Common myeloid progenitor, CD34-positive (primary cell): Measurements from ENCODE around the gene BNIPL.

Source experiments
- CTCF ChIA-PET: fragments of 350-600 bp; sonication (Branson Sonifier 250); formaldehyde crosslinking; loops from one replicate; lab custom pipeline; 2021; ENCODE audit warnings: antibody characterized with exemption; lab: Charles Lee
- POLR2A ChIA-PET: fragments of 350-600 bp; sonication (Branson Sonifier 250); formaldehyde crosslinking; loops from one replicate; lab custom pipeline; 2021; ENCODE audit warnings: antibody characterized with exemption; lab: Charles Lee
- DNase-seq, 3 donors: peaks; one replicate each; pipeline versions ENCODE4 v3.0.0 to v3.0.0-alpha.2; 2013
- H3K27ac ChIP-seq, 2 experiments: 1 replicate in 1 of 2; 2 replicates in 1 of 2; pipeline ENCODE4 v1.7.0; 2013; ENCODE audit warnings: inconsistent platforms in 2 of 2, low read length in 2 of 2, mild to moderate bottlenecking in 2 of 2, low read depth in 1 of 2, moderate library complexity in 1 of 2; ENCODE audit not compliant: severe bottlenecking in 2 of 2, insufficient read depth in 1 of 2, poor library complexity in 1 of 2
- H3K27me3 ChIP-seq, 5 experiments: replicated peaks in 2 of 5; 1 replicate in 3 of 5; 2 replicates in 2 of 5; pipeline versions ENCODE4 v1.6.1 to v1.7.0; 2013; ENCODE audit warnings: low read length in 4 of 5, mild to moderate bottlenecking in 2 of 5, moderate library complexity in 2 of 5, inconsistent platforms in 1 of 5; ENCODE audit not compliant: insufficient read depth in 5 of 5, control insufficient read depth in 4 of 5
- H3K36me3 ChIP-seq, 4 experiments: 1 replicate in 2 of 4; 2 replicates in 2 of 4; pipeline versions ENCODE4 v1.6.1 to v1.7.0; 2013; ENCODE audit warnings: low read length in 3 of 4, control low read depth in 1 of 4, mild to moderate bottlenecking in 1 of 4; ENCODE audit not compliant: control insufficient read depth in 4 of 4, insufficient read depth in 4 of 4
- H3K4me1 ChIP-seq, 4 experiments: 1 replicate in 3 of 4; 2 replicates in 1 of 4; pipeline versions ENCODE4 v1.6.1 to v1.7.1; 2013; ENCODE audit warnings: low read length in 3 of 4, mild to moderate bottlenecking in 3 of 4, control low read depth in 1 of 4, inconsistent platforms in 1 of 4, moderate library complexity in 1 of 4; ENCODE audit not compliant: control insufficient read depth in 4 of 4, insufficient read depth in 4 of 4; ENCODE audit errors: control extremely low read depth in 1 of 4
- H3K4me3 ChIP-seq, 7 experiments: 1 replicate in 4 of 7; 2 replicates in 3 of 7; pipeline versions ENCODE4 v1.5.1 to v1.7.0; 2013; ENCODE audit warnings: mild to moderate bottlenecking in 7 of 7, low read length in 6 of 7, moderate library complexity in 6 of 7, inconsistent platforms in 2 of 7, low read depth in 2 of 7, control low read depth in 1 of 7; ENCODE audit not compliant: insufficient read depth in 4 of 7, control insufficient read depth in 1 of 7; ENCODE audit errors: extremely low read depth in 1 of 7
- H3K9me3 ChIP-seq, 5 experiments: 1 replicate in 4 of 5; 2 replicates in 1 of 5; pipeline versions ENCODE4 v1.6.1 to v1.7.1; 2013; ENCODE audit warnings: low read length in 4 of 5, mild to moderate bottlenecking in 2 of 5, inconsistent platforms in 1 of 5, low read depth in 1 of 5, moderate library complexity in 1 of 5; ENCODE audit not compliant: control insufficient read depth in 4 of 5, insufficient read depth in 2 of 5; ENCODE audit errors: control extremely low read depth in 1 of 5
- WGBS: methylation state at CpG from one replicate; pipeline ENCODE4 v1.1.5; 2013; ENCODE audit not compliant: insufficient coverage; 5-methylcytosine and 5-hydroxymethylcytosine counted together

The BNIPL gene

GRCh38 chr1:151013518-151013917 lies 22.9 kb upstream of the BNIPL start:
- WGBS, result 32% methylated on average over 2 of the region's 2 CpGs
- Histone ChIP-seq H3K4me3 (no peak overlapping the region), H3K27ac (peak overlapping the region in 1 of 2 experiments; percentile 32), H3K4me1 (peaks cover 19 to 55% (median 43%) of the 10 kb centered on the region in 4 experiments), H3K27me3 (no peaks in the 10 kb centered on the region), H3K9me3 (no peaks in the 10 kb centered on the region), H3K36me3 (peaks cover 0 to 9% (median 6%) of the 10 kb centered on the region in 4 experiments)
- POLR2A ChIA-PET, result no interaction called here
- CTCF ChIA-PET, result no interaction called here
- DNase-seq, result peak in 2 of 3 donors; percentile 71 to 84

- Histone ChIP-seq H3K27me3 (no peaks in the 10 kb centered on the region), H3K4me3 (peak overlapping the region in 2 of 7 experiments; percentile 25 to 29), H3K36me3 (peaks cover 11 to 33% (median 31%) of the 10 kb centered on the region in 4 experiments), H3K4me1 (peaks cover 0 to 4% (median 1%) of the 10 kb centered on the region in 4 experiments), H3K9me3 (no peaks in the 10 kb centered on the region), H3K27ac (no peak overlapping the region)
- CTCF ChIA-PET, result interaction anchor here (0.8 to 6.8 kb wide), 27 partner anchors 9 to 221 kb away, joined by 3 to 54 read pairs (median 4); partner anchors contain the start of genes BNIPL, C1orf56, CDC42SE1 and GABPB2
- POLR2A ChIA-PET, result interaction anchor here (0.6 kb wide), 1 partner anchor 75 kb away, joined by 3 read pairs; no protein-coding TSS in a partner anchor
- 17% methylated on average over 1 of the region's 6 CpGs for WGBS
- peak; percentile 87 to 92 (median 88) for DNase-seq
These were observed 11.7 kb upstream of the BNIPL start for GRCh38 chr1:151024540-151025146.

GRCh38 chr1:151026460-151026859 lies 9.9 kb upstream of the BNIPL start:
- peaks cover 16 to 49% (median 44%) of the 10 kb centered on the region in 4 experiments for H3K36me3 ChIP-seq
- no peak overlapping the region for H3K27ac ChIP-seq

GRCh38 chr1:151032164-151032563 lies 4.2 kb upstream of the BNIPL start:
- ChIA-PET CTCF (interaction anchor here (1.3 to 2.4 kb wide), 2 partner anchors 11 to 14 kb away, joined by 3 to 7 read pairs; no protein-coding TSS in a partner anchor), POLR2A (no interaction called here)
- Histone ChIP-seq H3K27me3 (no peaks in the 10 kb centered on the region), H3K4me3 (no peak overlapping the region), H3K9me3 (no peaks in the 10 kb centered on the region), H3K27ac (no peak overlapping the region), H3K36me3 (peaks cover 19 to 61% (median 49%) of the 10 kb centered on the region in 4 experiments), H3K4me1 (no peaks in the 10 kb centered on the region)
- no peak for DNase-seq
- WGBS, result 98% methylated on average over 5 of the region's 8 CpGs

More at GRCh38 chr1:151026460-151026859, 9.9 kb upstream of the BNIPL start:
- H3K4me3 ChIP-seq, result no peak overlapping the region
- DNase-seq, result no peak
- no peaks in the 10 kb centered on the region for H3K9me3 ChIP-seq
- peaks cover 0 to 4% (median 1%) of the 10 kb centered on the region in 4 experiments for H3K4me1 ChIP-seq
- H3K27me3 ChIP-seq, result no peaks in the 10 kb centered on the region
- ChIA-PET CTCF (interaction anchor here (0.6 to 6.8 kb wide), 12 partner anchors 10 to 288 kb away, joined by 3 to 54 read pairs (median 7); partner anchors contain the start of genes BNIPL, C1orf56, CDC42SE1 and GABPB2), POLR2A (no interaction called here)

GRCh38 chr1:151035167-151035566 lies 1.2 kb upstream of the BNIPL start:
- ChIA-PET POLR2A (no interaction called here), CTCF (interaction anchor here (1.4 kb wide), 2 partner anchors 8 to 11 kb away, joined by 3 to 4 read pairs; no protein-coding TSS in a partner anchor)
- no CpG with 5 or more reads among the region's 3 CpGs for WGBS
- Histone ChIP-seq H3K27ac (no peak overlapping the region), H3K36me3 (peaks cover 16 to 38% (median 33%) of the 10 kb centered on the region in 4 experiments), H3K9me3 (no peaks in the 10 kb centered on the region), H3K4me3 (no peak overlapping the region), H3K27me3 (no peaks in the 10 kb centered on the region), H3K4me1 (no peaks in the 10 kb centered on the region)
- DNase-seq, result no peak

GRCh38 chr1:151037032-151037431 lies 646 bp downstream of the BNIPL start:
- H3K4me1 ChIP-seq, result no peaks in the 10 kb centered on the region
- H3K9me3 ChIP-seq, result no peaks in the 10 kb centered on the region
- ChIA-PET POLR2A (no interaction called here), CTCF (interaction anchor here (0.7 to 3.5 kb wide), 6 partner anchors 9 to 63 kb away, joined by 3 to 15 read pairs (median 4); partner anchors contain the start of gene C1orf56)
- H3K27ac ChIP-seq, result no peak overlapping the region
- H3K27me3 ChIP-seq, result no peaks in the 10 kb centered on the region
- DNase-seq, result no peak
- H3K36me3 ChIP-seq, result peaks cover 10 to 25% (median 21%) of the 10 kb centered on the region in 4 experiments
- 95% methylated on average over 3 of the region's 6 CpGs for WGBS
- no peak overlapping the region for H3K4me3 ChIP-seq

- ChIA-PET CTCF (interaction anchor here (0.6 to 3.5 kb wide), 4 partner anchors 7 to 38 kb away, joined by 3 to 15 read pairs (median 4); partner anchors contain the start of gene C1orf56), POLR2A (interaction anchor here (1.2 kb wide), 1 partner anchor 95 kb away, joined by 5 read pairs; no protein-coding TSS in a partner anchor)
- WGBS, result 97% methylated on average over 3 of the region's 3 CpGs
- no peak overlapping the region for H3K27ac ChIP-seq
- H3K4me3 ChIP-seq, result no peak overlapping the region
- no peaks in the 10 kb centered on the region for H3K27me3 ChIP-seq
- H3K9me3 ChIP-seq, result no peaks in the 10 kb centered on the region
- no peaks in the 10 kb centered on the region for H3K4me1 ChIP-seq
- DNase-seq, result no peak
- H3K36me3 ChIP-seq, result peaks cover 2 to 13% (median 9%) of the 10 kb centered on the region in 4 experiments
These were observed 3.1 kb downstream of the BNIPL start for GRCh38 chr1:151039521-151039920.
